RPMI7951 (cell line): ENCODE results near the gene KCNIP3. TPM values are rescaled to one million over a fixed set of nuclear protein-coding genes. Genes with fewer than 3 reads are reported as not detected.
"Not testable (repeated sequence)": the region's sequence is repeated elsewhere in the genome, so short reads cannot be mapped to it uniquely, and the experiment has no call there.

Experiments used
- DNase-seq: peaks from one replicate; pipeline ENCODE4 v3.0.0-alpha.2; 2012; ENCODE audit warnings: low read depth
- total RNA-seq: library from RNA; depleted of rRNA; stranded (reverse); fragments of >200 nt; shearing (Covaris generic); gene quantifications from 2 replicates; pipeline ENCODE4 v1.2.3, GENCODE V29; 2014

KCNIP3 gene
- total RNA-seq, 1 experiment from 2014 or later = 4.1 TPM

DNA sequence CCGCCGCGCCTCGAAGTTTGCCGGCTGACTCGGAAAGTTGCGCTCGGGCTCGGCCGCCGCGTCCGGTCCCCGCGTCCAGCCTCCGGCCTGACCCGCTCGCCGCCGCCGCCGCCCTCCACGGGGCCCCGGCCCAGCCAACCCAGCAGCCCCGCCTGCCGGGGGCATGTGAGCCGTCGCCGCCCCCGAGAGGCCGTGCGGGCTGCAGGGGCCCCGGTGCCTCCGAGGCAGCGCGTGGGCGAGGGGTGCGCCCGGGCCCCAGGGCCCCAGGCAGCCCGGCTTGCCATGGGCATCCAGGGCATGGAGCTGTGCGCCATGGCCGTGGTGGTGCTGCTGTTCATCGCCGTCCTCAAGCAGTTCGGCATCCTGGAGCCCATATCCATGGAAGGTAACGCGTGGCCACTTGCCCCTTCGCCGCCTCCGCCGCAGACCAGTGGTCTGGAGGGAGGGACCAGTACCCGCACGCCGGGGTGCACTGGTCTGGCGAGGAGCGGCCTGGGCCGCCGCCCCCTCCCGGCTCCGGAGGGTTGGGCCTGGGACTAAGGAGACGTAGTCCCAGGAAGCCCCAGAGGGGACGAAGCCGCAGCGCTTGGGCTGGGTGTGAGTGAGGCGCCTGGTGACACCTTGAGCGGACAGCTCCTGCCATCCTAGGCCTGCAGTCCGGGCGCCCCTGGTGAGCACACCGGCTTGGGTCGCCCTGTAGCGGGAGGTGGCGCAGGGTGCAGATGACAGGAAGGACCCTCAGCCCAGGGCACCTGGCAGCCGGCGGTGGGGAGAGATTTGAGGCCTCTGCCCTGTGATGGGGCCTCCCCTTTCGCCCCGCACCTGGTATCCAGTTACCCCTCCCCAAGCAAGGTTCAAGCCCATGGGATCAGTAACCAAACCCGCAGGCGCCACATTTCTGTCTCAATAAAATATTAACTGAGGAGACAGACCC is 49.9 kb downstream of the KCNIP3 start:
- peak; percentile 36 for DNase-seq

DNA sequence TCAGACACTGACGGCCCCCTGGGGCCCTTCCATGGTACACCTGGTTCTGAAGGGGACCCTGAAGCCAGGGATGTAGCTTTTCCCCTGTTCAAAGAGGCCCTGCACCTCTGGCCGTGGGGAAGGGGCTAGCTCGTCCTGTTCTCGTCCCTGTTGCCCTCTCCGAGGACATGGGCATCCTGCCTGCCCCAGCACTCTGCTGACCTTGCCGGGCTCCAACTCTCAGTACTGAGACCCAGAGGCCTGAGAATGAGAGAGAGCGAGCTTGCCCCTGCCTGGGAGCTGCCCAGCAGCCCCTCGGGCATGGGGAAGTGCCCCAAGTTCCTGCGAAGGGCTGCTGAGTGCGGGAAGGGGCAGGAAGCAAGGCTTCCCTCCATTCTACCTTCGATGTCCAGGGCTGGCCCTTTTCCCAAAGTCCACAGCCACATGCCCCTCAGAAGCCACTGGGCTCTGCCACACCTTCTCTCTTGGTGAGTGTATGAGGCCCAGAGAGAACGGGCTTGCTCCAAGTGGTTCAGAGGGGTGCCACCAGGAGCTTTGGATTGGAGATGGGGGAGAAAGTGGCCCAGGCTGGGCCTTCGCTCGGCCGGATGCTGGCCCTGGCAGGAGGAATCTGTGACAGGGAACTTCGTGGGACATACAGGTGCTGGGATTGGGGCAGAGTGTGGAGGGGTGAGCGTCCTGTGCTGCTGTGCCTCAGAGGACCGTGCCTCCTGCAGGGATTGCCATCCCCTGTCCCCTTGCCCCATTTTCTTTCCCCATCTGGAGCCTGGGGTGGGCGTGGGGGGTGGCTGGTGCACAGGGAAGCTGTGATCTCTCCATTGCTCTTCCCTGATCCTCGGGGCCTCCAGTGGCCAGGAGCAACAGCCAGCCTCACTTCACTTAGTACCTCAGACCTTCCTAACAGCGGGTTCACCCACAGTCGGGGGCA is 50.8 kb downstream of the KCNIP3 start:
- DNase-seq = no peak

DNA sequence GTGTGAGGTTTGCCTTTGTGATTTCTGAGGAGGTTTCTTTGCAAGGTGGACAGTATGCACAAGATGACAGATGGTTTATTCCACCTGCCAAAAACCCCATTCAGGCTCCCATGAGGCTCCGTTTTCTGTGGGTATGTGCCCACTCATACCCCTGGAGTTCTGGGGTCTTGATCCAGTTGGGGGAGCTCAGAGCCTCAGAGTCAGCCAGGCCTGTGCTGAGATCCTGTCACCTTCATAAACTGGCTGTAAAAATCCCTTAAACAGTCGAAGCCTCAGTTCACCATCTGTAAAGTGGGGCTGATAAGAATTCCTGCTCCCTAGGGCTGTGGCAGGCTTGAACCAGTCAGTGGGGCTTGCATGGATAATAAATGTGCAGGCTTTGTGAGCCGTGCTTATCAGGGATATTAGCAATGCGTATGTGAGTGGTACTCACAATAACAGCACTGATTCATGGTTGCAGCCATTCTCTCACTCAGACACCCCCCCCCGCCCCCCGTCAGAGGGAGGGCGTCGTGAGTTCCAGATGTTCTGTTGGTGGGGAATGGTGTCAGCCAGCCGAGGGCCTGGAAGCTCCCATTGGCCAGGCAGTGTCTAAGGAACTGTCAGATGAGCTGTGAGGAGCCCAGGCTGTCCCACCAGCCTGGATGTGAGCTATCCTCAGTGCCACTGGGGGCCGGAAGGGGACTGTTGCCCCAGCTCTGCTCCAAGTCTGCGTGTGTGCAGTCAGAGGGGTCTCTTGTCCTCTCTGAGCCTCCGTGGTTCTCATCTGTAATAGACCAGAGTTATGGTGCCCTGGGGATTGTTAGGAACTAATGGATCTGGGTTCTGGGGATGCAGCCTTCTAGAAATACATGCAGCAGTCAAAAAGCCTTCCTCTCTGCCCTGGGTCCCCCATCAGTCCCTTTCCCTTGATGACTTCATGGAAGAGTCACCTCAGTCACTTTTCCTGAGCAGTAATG is 51.7 kb downstream of the KCNIP3 start:
- DNase-seq = no peak

- no peak for DNase-seq
Observed at GRCh38 chr2:95349568-95350322, 52.6 kb downstream of the KCNIP3 start.

DNA sequence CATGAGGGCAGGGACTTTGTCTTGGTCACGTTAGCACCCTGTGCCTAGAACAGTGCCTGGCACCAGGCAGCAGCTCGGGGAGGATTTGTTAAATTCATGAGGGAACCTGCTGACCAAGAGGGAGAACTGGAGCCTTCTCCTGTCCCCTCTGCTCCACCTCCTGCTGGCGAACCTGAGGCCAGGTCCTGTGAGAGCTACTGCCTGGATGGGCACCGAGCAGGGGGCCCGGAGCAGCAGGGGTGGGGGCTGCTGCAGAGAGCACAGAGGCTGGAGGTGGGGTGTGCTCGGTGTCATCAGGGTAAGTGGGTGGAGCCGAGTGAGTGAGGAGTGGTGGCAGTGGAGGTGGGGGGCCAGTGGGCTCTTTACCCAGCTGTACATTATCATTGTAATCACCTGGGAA is 53.2 kb downstream of the KCNIP3 start:
- DNase-seq = no peak

DNA sequence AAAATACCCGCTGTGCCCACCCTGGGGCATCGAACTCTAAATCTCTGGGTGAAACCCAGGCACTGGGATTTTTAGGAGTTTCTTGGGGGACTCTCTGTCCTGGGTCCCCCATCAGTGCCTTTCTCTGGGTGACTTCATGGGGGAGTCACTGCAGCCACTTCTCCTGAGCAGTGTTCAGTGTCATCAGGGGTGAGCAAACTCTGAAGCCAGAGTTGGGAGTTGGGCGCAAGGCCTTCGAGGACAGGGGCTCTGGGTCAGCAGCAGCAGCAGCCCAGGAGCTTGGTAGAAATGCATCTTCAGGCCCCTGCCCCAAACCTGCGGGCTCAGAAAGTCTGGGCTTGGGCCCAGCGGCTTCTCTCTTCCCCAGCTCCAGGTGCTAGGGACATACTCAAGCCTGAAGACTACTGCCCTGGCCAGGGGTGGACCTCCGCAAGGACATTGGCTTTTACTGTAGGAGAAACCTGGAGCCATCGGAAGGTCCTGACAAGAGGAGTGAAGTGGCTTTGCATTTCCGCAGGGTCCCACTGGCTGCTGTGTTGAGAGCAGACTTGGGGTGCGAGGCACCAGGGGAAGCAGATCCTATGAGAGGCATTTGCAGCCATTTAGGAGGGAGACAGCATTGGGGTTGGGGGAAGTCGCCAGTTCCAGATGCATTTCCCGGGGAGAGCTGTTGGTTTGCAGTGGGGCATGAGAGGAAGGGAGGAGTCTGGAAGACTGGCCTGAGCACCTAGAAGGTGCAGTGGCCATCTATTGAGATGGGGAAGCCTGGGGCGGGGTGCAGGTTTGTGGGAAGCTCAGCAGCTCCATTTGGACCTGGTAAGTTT is 53.8 kb downstream of the KCNIP3 start:
- no peak for DNase-seq

DNA sequence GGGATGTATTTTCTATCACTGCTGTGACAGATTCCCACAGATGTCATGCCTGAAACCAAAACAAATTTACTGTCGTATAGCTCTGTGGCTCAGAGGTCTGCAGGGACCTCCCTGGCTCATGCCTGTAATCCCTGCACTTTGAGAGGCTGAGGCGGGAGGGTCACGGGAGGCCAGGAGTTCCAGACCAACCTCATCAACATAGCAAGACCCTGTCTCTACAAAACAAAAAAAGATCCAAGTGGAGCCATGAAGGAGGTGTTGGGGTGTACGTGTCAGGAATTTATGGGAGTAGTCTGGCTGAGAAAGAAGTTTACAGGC is 54.4 kb downstream of the KCNIP3 start:
- no peak for DNase-seq

- no peak for DNase-seq
Observed at GRCh38 chr2:95352310-95353054, 55.3 kb downstream of the KCNIP3 start.

DNA sequence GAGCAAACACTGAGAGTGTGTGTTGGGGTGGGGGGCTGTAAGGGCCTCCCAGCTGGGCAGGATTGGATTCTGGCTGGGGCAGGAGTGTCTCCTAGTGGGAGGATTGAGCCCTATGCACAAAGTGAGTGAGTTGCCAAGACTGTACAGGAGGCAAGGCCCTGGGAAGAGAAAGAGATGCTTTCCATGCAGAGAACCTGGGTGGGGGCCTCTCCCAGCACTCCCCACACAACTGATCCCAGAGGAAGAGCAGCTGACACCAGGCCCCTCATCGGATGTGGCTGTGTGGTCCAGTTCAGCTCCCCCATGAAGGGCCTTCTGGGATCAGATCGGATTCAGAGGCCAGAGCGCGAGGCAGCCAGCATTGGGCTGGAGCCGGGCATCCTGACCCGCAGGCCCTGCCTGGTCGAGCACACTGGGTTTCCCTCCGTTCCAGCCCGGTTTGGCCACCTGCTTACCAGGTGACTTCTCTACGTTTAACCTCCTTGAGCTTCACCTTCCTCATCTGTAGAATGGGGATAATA is 56.0 kb downstream of the KCNIP3 start:
- no peak for DNase-seq

GRCh38 chr2:95353613-95354468 is 56.7 kb downstream of the KCNIP3 start:
- no peak for DNase-seq

DNA sequence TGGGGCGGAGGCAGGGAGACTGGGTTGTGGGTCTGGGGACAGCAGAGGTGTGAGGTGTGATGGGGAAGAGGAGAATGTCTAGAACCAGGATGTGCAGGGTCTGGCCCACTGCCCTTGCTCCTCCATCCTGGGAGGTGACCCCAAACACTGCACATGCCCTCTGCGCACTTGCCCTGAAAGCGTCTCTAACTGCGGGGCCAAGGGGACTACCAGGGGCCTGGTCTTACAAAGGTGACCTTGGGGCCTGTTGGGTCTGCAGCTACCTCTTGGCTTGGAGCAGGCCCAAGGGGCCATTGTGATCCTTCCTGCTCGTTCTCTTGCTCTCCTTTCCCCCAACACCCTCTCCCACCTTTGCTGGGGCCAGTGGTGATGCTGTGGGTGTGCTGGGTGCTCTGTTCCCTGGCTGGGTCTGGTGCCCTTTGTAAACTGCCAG is 57.3 kb downstream of the KCNIP3 start:
- no peak for DNase-seq

GRCh38 chr2:95354925-95355324 is 57.8 kb downstream of the KCNIP3 start:
- no peak for DNase-seq

DNA sequence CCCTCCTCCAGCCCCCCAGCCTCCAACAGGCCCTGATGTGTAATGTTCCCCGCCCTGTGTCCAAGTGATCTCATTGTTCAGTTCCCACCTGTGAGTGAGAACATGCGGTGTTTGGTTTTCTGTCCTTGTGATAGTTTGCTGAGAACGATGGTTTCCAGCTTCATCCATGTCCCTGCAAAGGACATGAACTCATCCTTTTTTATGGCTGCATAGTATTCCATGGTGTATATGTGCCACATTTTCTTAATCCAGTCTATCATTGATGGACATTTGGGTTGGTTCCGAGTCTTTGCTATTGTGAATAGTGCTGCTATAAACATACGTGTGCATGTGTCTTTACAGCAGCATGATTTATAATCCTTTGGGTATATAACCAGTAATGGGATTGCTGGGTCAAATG is 58.3 kb downstream of the KCNIP3 start:
- not testable (repeated sequence) for DNase-seq

- DNase-seq = no peak
Observed at GRCh38 chr2:95356821-95357700, 59.9 kb downstream of the KCNIP3 start.

DNA sequence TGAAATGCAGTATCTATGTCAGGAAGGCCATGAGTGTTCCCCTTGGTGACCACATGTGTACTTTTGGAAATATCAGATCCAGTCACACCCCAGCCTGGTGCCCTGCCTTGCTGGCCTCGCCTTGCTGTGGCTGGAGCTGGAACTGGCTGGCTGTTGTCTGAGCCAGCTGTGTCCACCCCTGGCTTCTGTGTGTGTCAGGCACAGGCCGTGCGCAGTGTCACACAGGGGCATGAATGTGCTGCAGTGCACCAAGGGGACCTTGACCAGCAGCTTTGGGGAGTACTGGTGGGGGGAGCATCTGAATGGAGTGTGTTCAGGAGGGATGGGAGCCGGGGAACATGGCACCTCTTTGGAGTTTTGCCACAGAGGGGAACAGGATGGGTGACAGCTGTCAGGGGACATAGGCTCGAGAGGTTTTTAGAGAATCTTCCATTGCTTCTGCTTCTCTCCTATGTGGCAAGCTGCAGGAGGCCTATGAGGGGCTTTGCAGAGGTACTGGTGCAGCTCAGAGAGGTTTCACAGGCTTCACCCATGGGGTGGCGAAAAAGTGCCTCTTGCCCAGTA is 60.7 kb downstream of the KCNIP3 start:
- no peak for DNase-seq

- DNase-seq = peak; percentile 69
Observed at GRCh38 chr2:95359031-95359430, 61.9 kb downstream of the KCNIP3 start.
